ENCODE data around the gene HS3ST5. TPM values are rescaled to one million over a fixed set of nuclear protein-coding genes. Genes with fewer than 3 reads are reported as not detected.

HS3ST5 gene
- polyA plus RNA-seq, 1 donor (not counting 4 experiments of a cell fraction or from before 2014, with no cell fraction given), result not detected

DNA sequence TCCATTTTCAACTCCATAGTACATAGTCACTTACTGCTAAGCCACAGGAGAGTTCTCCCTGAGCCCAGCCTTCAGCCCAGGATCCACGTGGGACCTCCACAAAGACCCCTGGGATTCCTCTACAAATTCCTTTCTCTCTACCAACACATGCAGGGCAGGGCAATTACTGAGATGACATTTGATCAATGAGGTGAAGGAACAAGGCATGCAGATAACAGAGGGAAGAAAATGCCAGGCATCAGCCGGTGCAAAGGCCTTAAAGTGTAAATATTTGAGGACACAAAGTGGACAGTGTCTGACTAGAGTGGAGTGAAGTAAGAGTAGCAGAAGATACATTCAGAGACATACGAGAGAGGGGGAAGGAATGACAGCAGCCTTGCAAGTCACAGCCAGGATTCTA, 70.2 kb downstream of the HS3ST5 start:
- Histone ChIP-seq H3K4me1 (ENCODE audit: control insufficient read depth, extremely low read depth, insufficient read depth, low read length) (no peaks in the 10 kb centered on the region), H3K36me3 (ENCODE audit: control insufficient read depth in 2 of 2, extremely low read depth in 1 of 2, insufficient read depth in 2 of 2, low read length in 2 of 2) (no peaks in the 10 kb centered on the region), H2AFZ (ENCODE audit: control insufficient read depth, low read length) (no peak overlapping the region), H3K4me3 (ENCODE audit: control insufficient read depth in 2 of 3, extremely low read depth in 1 of 3, insufficient read depth in 2 of 3, low read depth in 1 of 3, low read length in 3 of 3) (no peak overlapping the region), H3K27me3 (ENCODE audit: control insufficient read depth, extremely low read depth, insufficient read depth, low read length) (no peaks in the 10 kb centered on the region), H3K79me2 (ENCODE audit: control insufficient read depth, insufficient read depth, low read length) (no peaks in the 10 kb centered on the region), H3K4me2 (ENCODE audit: control insufficient read depth, extremely low read depth, insufficient read depth, low read depth, low read length) (no peak overlapping the region), H4K20me1 (ENCODE audit: control insufficient read depth, extremely low read depth, insufficient read depth, low read length) (no peaks in the 10 kb centered on the region), H3K9me1 (ENCODE audit: control insufficient read depth, extremely low read depth, insufficient read depth, low read length) (no peaks in the 10 kb centered on the region), H3K9ac (ENCODE audit: control insufficient read depth, extremely low read depth, insufficient read depth, low read length) (no peak overlapping the region), H3K9me3 (ENCODE audit: control insufficient read depth, low read depth, low read length) (no peaks in the 10 kb centered on the region), H3K27ac (ENCODE audit: control insufficient read depth, insufficient read depth, low read length) (no peak overlapping the region)
- TF ChIP-seq EZH2 (IDR thresholded peaks at IDR 0.05; ENCODE audit: low read length), result no peak
- TF ChIP-seq, protein P1, sequence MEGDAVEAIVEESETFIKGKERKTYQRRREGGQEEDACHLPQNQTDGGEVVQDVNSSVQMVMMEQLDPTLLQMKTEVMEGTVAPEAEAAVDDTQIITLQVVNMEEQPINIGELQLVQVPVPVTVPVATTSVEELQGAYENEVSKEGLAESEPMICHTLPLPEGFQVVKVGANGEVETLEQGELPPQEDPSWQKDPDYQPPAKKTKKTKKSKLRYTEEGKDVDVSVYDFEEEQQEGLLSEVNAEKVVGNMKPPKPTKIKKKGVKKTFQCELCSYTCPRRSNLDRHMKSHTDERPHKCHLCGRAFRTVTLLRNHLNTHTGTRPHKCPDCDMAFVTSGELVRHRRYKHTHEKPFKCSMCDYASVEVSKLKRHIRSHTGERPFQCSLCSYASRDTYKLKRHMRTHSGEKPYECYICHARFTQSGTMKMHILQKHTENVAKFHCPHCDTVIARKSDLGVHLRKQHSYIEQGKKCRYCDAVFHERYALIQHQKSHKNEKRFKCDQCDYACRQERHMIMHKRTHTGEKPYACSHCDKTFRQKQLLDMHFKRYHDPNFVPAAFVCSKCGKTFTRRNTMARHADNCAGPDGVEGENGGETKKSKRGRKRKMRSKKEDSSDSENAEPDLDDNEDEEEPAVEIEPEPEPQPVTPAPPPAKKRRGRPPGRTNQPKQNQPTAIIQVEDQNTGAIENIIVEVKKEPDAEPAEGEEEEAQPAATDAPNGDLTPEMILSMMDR (optimal IDR thresholded peaks at IDR 0.05 in 1 of 3, IDR thresholded peaks at IDR 0.05 in 1 of 3, conservative IDR thresholded peaks at IDR 0.05 in 1 of 3; ENCODE audit: extremely low read depth in 1 of 3, insufficient read depth in 2 of 3, low read length in 3 of 3), result no peak
- no peak for DNase-seq (ENCODE audit: low read depth, low spot score)
- dilution Hi-C loops (cut with MboI; ENCODE audit: extremely low pct_ligation_motif_present, low sequenced_read_pairs), result no loop called here
- no peak for FAIRE-seq

DNA sequence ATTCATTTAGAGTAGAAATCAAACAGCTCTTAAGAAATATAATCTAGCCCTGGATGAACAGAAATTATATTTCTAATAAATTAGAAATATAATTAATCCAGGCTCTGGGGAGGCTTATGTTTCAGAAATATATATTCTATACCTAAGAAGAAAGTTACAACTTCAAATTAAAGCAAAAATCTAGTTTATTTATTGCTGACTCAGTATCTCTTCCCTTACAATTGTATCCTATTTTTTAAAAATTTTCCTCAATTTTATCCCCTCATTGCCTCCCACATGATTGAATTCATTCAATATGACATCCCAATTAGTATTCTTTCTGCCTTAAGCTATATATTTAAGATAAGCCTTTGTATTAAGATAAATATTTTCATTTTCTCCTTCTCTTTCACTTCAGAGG, 71.4 kb downstream of the HS3ST5 start:
- Histone ChIP-seq H3K79me2 (ENCODE audit: control insufficient read depth, insufficient read depth, low read length) (no peaks in the 10 kb centered on the region), H3K36me3 (ENCODE audit: control insufficient read depth in 2 of 2, extremely low read depth in 1 of 2, insufficient read depth in 2 of 2, low read length in 2 of 2) (no peaks in the 10 kb centered on the region), H3K4me1 (ENCODE audit: control insufficient read depth, extremely low read depth, insufficient read depth, low read length) (no peaks in the 10 kb centered on the region), H3K9ac (ENCODE audit: control insufficient read depth, extremely low read depth, insufficient read depth, low read length) (no peak overlapping the region), H3K27me3 (ENCODE audit: control insufficient read depth, extremely low read depth, insufficient read depth, low read length) (no peaks in the 10 kb centered on the region), H3K27ac (ENCODE audit: control insufficient read depth, insufficient read depth, low read length) (no peak overlapping the region), H3K4me3 (ENCODE audit: control insufficient read depth in 2 of 3, extremely low read depth in 1 of 3, insufficient read depth in 2 of 3, low read depth in 1 of 3, low read length in 3 of 3) (no peak overlapping the region), H2AFZ (ENCODE audit: control insufficient read depth, low read length) (no peak overlapping the region), H3K4me2 (ENCODE audit: control insufficient read depth, extremely low read depth, insufficient read depth, low read depth, low read length) (no peak overlapping the region), H4K20me1 (ENCODE audit: control insufficient read depth, extremely low read depth, insufficient read depth, low read length) (no peaks in the 10 kb centered on the region), H3K9me3 (ENCODE audit: control insufficient read depth, low read depth, low read length) (no peaks in the 10 kb centered on the region), H3K9me1 (ENCODE audit: control insufficient read depth, extremely low read depth, insufficient read depth, low read length) (no peaks in the 10 kb centered on the region)
- no peak for FAIRE-seq
- no peak for DNase-seq (ENCODE audit: low read depth, low spot score)
- TF ChIP-seq, protein P1 (optimal IDR thresholded peaks at IDR 0.05 in 1 of 3, IDR thresholded peaks at IDR 0.05 in 1 of 3, conservative IDR thresholded peaks at IDR 0.05 in 1 of 3; ENCODE audit: extremely low read depth in 1 of 3, insufficient read depth in 2 of 3, low read length in 3 of 3), result no peak
- no peak for TF ChIP-seq EZH2 (IDR thresholded peaks at IDR 0.05; ENCODE audit: low read length)
- dilution Hi-C loops (cut with MboI; ENCODE audit: extremely low pct_ligation_motif_present, low sequenced_read_pairs), result no loop called here
